ENCODE data around the gene IQCH. TPM values are rescaled to one million over a fixed set of nuclear protein-coding genes. Genes with fewer than 3 reads are reported as not detected.

Gene IQCH
- total RNA-seq, 1 experiment from 2014 or later: 1.1 TPM

DNA sequence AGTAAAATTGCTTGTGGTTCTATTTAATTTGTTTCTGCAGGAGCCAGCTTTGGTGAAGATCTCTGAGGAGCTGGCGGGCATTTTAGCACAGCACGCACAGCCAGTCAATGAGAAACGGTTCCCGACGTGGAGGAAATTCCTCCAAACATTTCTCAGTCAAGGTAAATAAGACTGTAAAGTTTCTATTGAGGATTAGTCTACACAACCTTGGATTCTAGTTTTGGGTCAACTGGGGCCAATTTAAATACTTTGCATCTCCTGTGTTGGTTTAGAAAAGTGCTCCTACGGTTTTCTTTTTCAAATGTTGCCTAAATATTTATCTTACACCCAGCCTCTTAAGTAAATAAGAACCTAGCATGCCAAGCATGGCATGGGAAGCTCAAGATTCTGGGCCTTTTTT, 162.3 kb downstream of the IQCH start:
- H3K27ac Mint-ChIP-seq: no peak overlapping the region
- no peak overlapping the region for H3K4me3 Mint-ChIP-seq
- Histone ChIP-seq H3K14ac (ENCODE audit: insufficient read depth, low read length) (no peak overlapping the region), H3K79me2 (ENCODE audit: insufficient read depth, low read length) (no peaks in the 10 kb centered on the region), H2AFZ (ENCODE audit: low read length) (no peak overlapping the region), H4K5ac (ENCODE audit: insufficient read length, low read depth, low read length) (no peak overlapping the region), H3K79me1 (ENCODE audit: insufficient read depth, low read depth, low read length, poor library complexity, severe bottlenecking) (no peaks in the 10 kb centered on the region), H3K4ac (ENCODE audit: low read depth, low read length) (no peak overlapping the region), H2BK5ac (ENCODE audit: insufficient read length, low read length) (no peak overlapping the region), H3K4me1 (ENCODE audit: insufficient read depth, low read length) (no peaks in the 10 kb centered on the region), H4K8ac (replicated peaks; ENCODE audit: insufficient read length, low read depth, low read length) (no peak overlapping the region), H3K23ac (ENCODE audit: insufficient read length, low read depth, low read length) (no peak overlapping the region), H2BK15ac (ENCODE audit: low read depth, low read length) (no peak overlapping the region), H3K56ac (ENCODE audit: insufficient read length, low read depth, low read length) (no peak overlapping the region), H2BK12ac (ENCODE audit: insufficient read length, low read depth, low read length) (no peak overlapping the region), H3K9ac (ENCODE audit: extremely low read depth, insufficient read length, low read length) (no peak overlapping the region), H3K27me3 (ENCODE audit: insufficient read depth, low read length) (no peaks in the 10 kb centered on the region), H2AK5ac (ENCODE audit: insufficient read length, low read length) (no peak overlapping the region), H2BK120ac (ENCODE audit: low read depth, low read length, poor library complexity, severe bottlenecking) (no peak overlapping the region), H3K4me2 (ENCODE audit: insufficient read depth, insufficient read length, low read length) (no peak overlapping the region), H2BK20ac (ENCODE audit: low read depth, low read length, poor library complexity, severe bottlenecking) (no peak overlapping the region), H3K27ac (ENCODE audit: insufficient read length, low read depth, low read length) (no peak overlapping the region), H3K23me2 (ENCODE audit: insufficient read length, low read depth, low read length, poor library complexity, severe bottlenecking) (no peaks in the 10 kb centered on the region), H3K9me3 (ENCODE audit: control insufficient read depth, low read depth, low read length) (no peaks in the 10 kb centered on the region), H4K91ac (ENCODE audit: insufficient read length, low read depth, low read length) (no peak overlapping the region), H3T11ph (ENCODE audit: low read length) (no peak overlapping the region), H3K18ac (ENCODE audit: insufficient read length, low read depth, low read length) (no peak overlapping the region), H4K20me1 (ENCODE audit: control insufficient read depth, insufficient read depth, insufficient read length) (no peaks in the 10 kb centered on the region)
- WGBS (ENCODE audit: extremely low coverage, insufficient read length, low lambda C conversion rate): no CpG with 5 or more reads among the region's 6 CpGs
- peaks cover 3% of the 10 kb centered on the region for H3K27me3 Mint-ChIP-seq (ENCODE audit: low read depth)
- peaks cover 9 to 11% of the 10 kb centered on the region in 2 experiments for H3K4me1 Mint-ChIP-seq
- no peak for DNase-seq
- no peaks in the 10 kb centered on the region for H3K9me3 Mint-ChIP-seq
- H3K36me3 Mint-ChIP-seq (ENCODE audit: insufficient read depth in 1 of 3, low read depth in 3 of 3): no peaks in the 10 kb centered on the region
- TF ChIP-seq CTCF (conservative IDR thresholded peaks at IDR 0.05): no peak

Data from H9 (cell line).